Upper lobe of left lung (tissue), 4 donors: Measurements from ENCODE around the gene SCIMP.

Experiments used
- EP300 ChIP-seq, 4 donors: sonication (generic); formaldehyde crosslinking; IDR thresholded peaks; one replicate each; pipeline ENCODE4 v1.5.1; 2017; ENCODE audit warnings: antibody characterized with exemption in 4 of 4, control low read depth in 2 of 4
- POLR2A ChIP-seq, 4 donors: fragments of 450-650 bp; IDR thresholded peaks; one replicate each; pipeline ENCODE4 v1.5.1; 2016 to 2017; ENCODE audit warnings: antibody characterized with exemption in 4 of 4, mild to moderate bottlenecking in 2 of 4
- POLR2AphosphoS5 ChIP-seq, 2 donors: sonication (generic); formaldehyde crosslinking; IDR thresholded peaks; one replicate each; pipeline ENCODE4 v1.5.1; 2017; ENCODE audit warnings: antibody characterized with exemption in 2 of 2
- TF ChIP-seq, protein P1 (sequence below), 6 experiments: fragments of 450-650 bp in 4 of 6; fragments of 200-600 bp in 2 of 6; sonication (generic) in 2 of 6; IDR thresholded peaks; one replicate each; pipeline ENCODE4 v1.5.1; 2016 to 2019; ENCODE audit warnings: antibody characterized with exemption in 6 of 6

- TF ChIP-seq, protein P1, sequence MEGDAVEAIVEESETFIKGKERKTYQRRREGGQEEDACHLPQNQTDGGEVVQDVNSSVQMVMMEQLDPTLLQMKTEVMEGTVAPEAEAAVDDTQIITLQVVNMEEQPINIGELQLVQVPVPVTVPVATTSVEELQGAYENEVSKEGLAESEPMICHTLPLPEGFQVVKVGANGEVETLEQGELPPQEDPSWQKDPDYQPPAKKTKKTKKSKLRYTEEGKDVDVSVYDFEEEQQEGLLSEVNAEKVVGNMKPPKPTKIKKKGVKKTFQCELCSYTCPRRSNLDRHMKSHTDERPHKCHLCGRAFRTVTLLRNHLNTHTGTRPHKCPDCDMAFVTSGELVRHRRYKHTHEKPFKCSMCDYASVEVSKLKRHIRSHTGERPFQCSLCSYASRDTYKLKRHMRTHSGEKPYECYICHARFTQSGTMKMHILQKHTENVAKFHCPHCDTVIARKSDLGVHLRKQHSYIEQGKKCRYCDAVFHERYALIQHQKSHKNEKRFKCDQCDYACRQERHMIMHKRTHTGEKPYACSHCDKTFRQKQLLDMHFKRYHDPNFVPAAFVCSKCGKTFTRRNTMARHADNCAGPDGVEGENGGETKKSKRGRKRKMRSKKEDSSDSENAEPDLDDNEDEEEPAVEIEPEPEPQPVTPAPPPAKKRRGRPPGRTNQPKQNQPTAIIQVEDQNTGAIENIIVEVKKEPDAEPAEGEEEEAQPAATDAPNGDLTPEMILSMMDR (IDR thresholded peaks at IDR 0.05) = no peak
- TF ChIP-seq POLR2A (IDR thresholded peaks at IDR 0.05) = no peak
- no peak for TF ChIP-seq EP300 (IDR thresholded peaks at IDR 0.05)
- no peak for TF ChIP-seq POLR2AphosphoS5 (IDR thresholded peaks at IDR 0.05)
Measured at GRCh38 chr17:5247621-5248020, 13.0 kb upstream of the SCIMP start.
